HepG2 (cell line): ENCODE measurements around the gene RAB6B. TPM values are rescaled to one million over a fixed set of nuclear protein-coding genes. Genes with fewer than 3 reads are reported as not detected.

Source experiments
- ATAC-seq: fragments of 200-7000 bp; cut with Tn5 transposase; 3 replicates; pipeline ENCODE4 v1.9.1; 2020; ENCODE audit warnings: mild to moderate bottlenecking, moderate library complexity
- BruUV-seq: library from RNA; stranded (reverse); fragments of 400-500 nt; replicated peaks from 2 replicates; lab custom pipeline; 2021; lab: Mats Ljungman, UMichigan
- CTCF ChIA-PET: fragments of 300-600 bp; formaldehyde crosslinking; extraction: SDS; loops from one replicate; lab custom pipeline; 2021; ENCODE audit warnings: low total read pairs, inconsistent platforms, low intra/inter-chr PET ratio; lab: Yijun Ruan, JAX
- POLR2A ChIA-PET: fragments of 350-600 bp; sonication (Branson Sonifier 250); formaldehyde crosslinking; loops from one replicate; lab custom pipeline; 2020; ENCODE audit warnings: antibody characterized with exemption, inconsistent platforms; lab: Yijun Ruan, JAX
- DNase-seq: peaks from one replicate; pipeline ENCODE4 v3.0.0-alpha.2; 2015; ENCODE audit warnings: low spot score
- FAIRE-seq: peaks from 3 replicates; lab custom pipeline; 2011; peaks lifted over from hg19 to GRCh38; lab: Jason Lieb, UNC
- H2AFZ ChIP-seq: one replicate; pipeline ENCODE4 v1.6.1; 2011; ENCODE audit warnings: low read length, inconsistent platforms
- H3K27ac ChIP-seq: fragments of 300-600 bp; 3 replicates; pipeline ENCODE4 v1.8.0; 2011; ENCODE audit warnings: mixed run types, mild to moderate bottlenecking, mixed read lengths, low read length, inconsistent platforms; ENCODE audit not compliant: insufficient read depth; ENCODE audit errors: extremely low read length
- H3K27me3 ChIP-seq, 2 experiments: fragments of 200-600 bp in 1 of 2; 2 replicates in 1 of 2; 3 replicates in 1 of 2; pipeline versions ENCODE4 v1.6.0 to v1.8.0; 2011; ENCODE audit warnings: low read length in 2 of 2, mild to moderate bottlenecking in 2 of 2, moderate library complexity in 2 of 2, inconsistent platforms in 1 of 2; ENCODE audit not compliant: insufficient read depth in 2 of 2, control insufficient read depth in 1 of 2
- H3K36me3 ChIP-seq, 2 experiments: fragments of 200-600 bp in 1 of 2; replicated peaks in 1 of 2; 2 replicates in 1 of 2; 3 replicates in 1 of 2; pipeline versions ENCODE4 v1.5.1 to v1.8.0; 2011; ENCODE audit warnings: low read length in 2 of 2, inconsistent platforms in 1 of 2; ENCODE audit not compliant: insufficient read depth in 2 of 2, control insufficient read depth in 1 of 2
- H3K4me1 ChIP-seq: 2 replicates; pipeline ENCODE4 v1.5.1; 2012; ENCODE audit warnings: low read length, inconsistent platforms; ENCODE audit not compliant: insufficient read depth
- H3K4me2 ChIP-seq: 2 replicates; pipeline ENCODE4 v1.6.0; 2011; ENCODE audit warnings: low read depth, low read length, inconsistent platforms
- H3K4me3 ChIP-seq, 3 experiments: fragments of 200-600 bp in 1 of 3; sonication (generic), shearing (Covaris generic) in 1 of 3; replicated peaks in 1 of 3; 2 replicates each; pipeline ENCODE4 v1.5.1; 2011 to 2016; ENCODE audit warnings: low read length in 3 of 3, inconsistent platforms in 2 of 3, low read depth in 2 of 3, mild to moderate bottlenecking in 2 of 3, control low read depth in 1 of 3, mixed read lengths in 1 of 3; ENCODE audit not compliant: insufficient read depth in 1 of 3
- H3K79me2 ChIP-seq: one replicate; pipeline ENCODE4 v1.6.1; 2011; ENCODE audit warnings: low read length, inconsistent platforms; ENCODE audit not compliant: insufficient read depth
- H3K9ac ChIP-seq: 2 replicates; pipeline ENCODE4 v1.6.0; 2011; ENCODE audit warnings: mild to moderate bottlenecking, low read depth, low read length, inconsistent platforms; ENCODE audit not compliant: insufficient read depth
- H3K9me3 ChIP-seq: 2 replicates; pipeline ENCODE4 v1.5.1; 2012; ENCODE audit warnings: mild to moderate bottlenecking, low read length
- H4K20me1 ChIP-seq: 2 replicates; pipeline ENCODE4 v1.6.0; 2011; ENCODE audit warnings: inconsistent platforms, mild to moderate bottlenecking, low read length, moderate library complexity; ENCODE audit not compliant: insufficient read depth
- EHMT2 ChIP-seq: fragments of 200-600 bp; sonication (generic); IDR thresholded peaks from 2 replicates; pipeline ENCODE4 v1.7.0; 2017; ENCODE audit warnings: antibody characterized with exemption, low read depth, low read length, borderline replicate concordance
- MTERF4 ChIP-seq: sonication (generic); formaldehyde crosslinking; IDR thresholded peaks from 2 replicates; pipeline ENCODE4 v1.8.0; 2023; ENCODE audit warnings: mild to moderate bottlenecking, missing genetic modification reagents
- NR2F1 ChIP-seq, 2 experiments: fragments of 450-650 bp in 1 of 2; formaldehyde crosslinking in 1 of 2; IDR thresholded peaks; 2 replicates each; pipeline versions ENCODE4 v1.5.0 to v1.6.1; 2016 to 2020; ENCODE audit warnings: mild to moderate bottlenecking in 1 of 2, missing compliant biosample characterization in 1 of 2, missing genetic modification reagents in 1 of 2, moderate library complexity in 1 of 2
- SMAD9 ChIP-seq: sonication (generic); formaldehyde crosslinking; IDR thresholded peaks from 2 replicates; pipeline ENCODE4 v1.5.1; 2020; ENCODE audit warnings: mild to moderate bottlenecking, missing genetic modification reagents
- STAT6 ChIP-seq: sonication (generic); formaldehyde crosslinking; IDR thresholded peaks from 2 replicates; pipeline ENCODE4 v1.4.0; 2020; ENCODE audit warnings: missing genetic modification reagents, mild to moderate bottlenecking, borderline replicate concordance
- TAF1 ChIP-seq: sonication (generic); formaldehyde crosslinking; IDR thresholded peaks from 2 replicates; pipeline ENCODE4 v1.4.0; 2020; ENCODE audit warnings: missing genetic modification reagents
- WGBS: methylation state at CpG from one replicate; pipeline ENCODE4 v1.1.6; 2017; ENCODE audit warnings: low lambda C conversion rate; 5-methylcytosine and 5-hydroxymethylcytosine counted together
- in situ Hi-C: cut with HindIII; loops from 2 replicates; pipeline ENCODE4 v1.10.0; 2017; ENCODE audit warnings: low pct_unique_long_range_greater_than_20kb; ENCODE audit not compliant: extremely low pct_ligation_motif_present
- intact Hi-C: fragments of 100-400 bp; cut with micrococcal nuclease; formaldehyde crosslinking; loops from one replicate; pipeline ENCODE4 v1.10.0; 2022; ENCODE audit not compliant: unreplicated experiment
- polyA plus RNA-seq, 8 experiments: library from polyadenylated mRNA; depleted of rRNA in 3 of 8; stranded (reverse) in 7 of 8; unstranded in 1 of 8; fragments of >200 nt; fragmentation: Illumina TruSeq in 4 of 8; extraction: Trizol in 4 of 8; gene quantifications; 2 replicates each; pipeline versions ENCODE4 v1.2.1 to v1.2.3, GENCODE V29; 2011 to 2016; ENCODE audit warnings: low read depth in 4 of 8, missing spikeins in 1 of 8, mixed read lengths in 1 of 8; ENCODE audit not compliant: insufficient read depth in 1 of 8
- total RNA-seq, 5 experiments: library from RNA; depleted of rRNA; stranded (reverse); fragments of >200 nt; fragmentation: Illumina TruSeq; extraction: Trizol; gene quantifications; 2 replicates each; pipeline ENCODE4 v1.2.3, GENCODE V29; 2016; ENCODE audit warnings: low read depth in 1 of 5
- TF ChIP-seq, protein P1 (sequence below): sonication (generic); formaldehyde crosslinking; IDR thresholded peaks from 2 replicates; pipeline ENCODE4 v1.4.0; 2020; ENCODE audit warnings: missing genetic modification reagents

The RAB6B gene
- total and polyA plus RNA-seq, 2 of the 13 experiments (the other 11 are each of a cell fraction or from before 2014, with no cell fraction given): 0.16 TPM; not detected in 1

GRCh38 chr3:133860519-133860918 lies 35.2 kb downstream of the RAB6B start:
- no peaks in the 10 kb centered on the region for H4K20me1 ChIP-seq
- FAIRE-seq: no peak
- WGBS: 54% methylated on average over 4 of the region's 5 CpGs
- in situ Hi-C loops: no loop called here
- H3K4me3 ChIP-seq: no peak overlapping the region
- H3K4me1 ChIP-seq: no peaks in the 10 kb centered on the region
- no peak for TF ChIP-seq SMAD9 (CRISPR knock-in tag)
- TF ChIP-seq TAF1 (CRISPR knock-in tag): no peak
- TF ChIP-seq, protein P1, sequence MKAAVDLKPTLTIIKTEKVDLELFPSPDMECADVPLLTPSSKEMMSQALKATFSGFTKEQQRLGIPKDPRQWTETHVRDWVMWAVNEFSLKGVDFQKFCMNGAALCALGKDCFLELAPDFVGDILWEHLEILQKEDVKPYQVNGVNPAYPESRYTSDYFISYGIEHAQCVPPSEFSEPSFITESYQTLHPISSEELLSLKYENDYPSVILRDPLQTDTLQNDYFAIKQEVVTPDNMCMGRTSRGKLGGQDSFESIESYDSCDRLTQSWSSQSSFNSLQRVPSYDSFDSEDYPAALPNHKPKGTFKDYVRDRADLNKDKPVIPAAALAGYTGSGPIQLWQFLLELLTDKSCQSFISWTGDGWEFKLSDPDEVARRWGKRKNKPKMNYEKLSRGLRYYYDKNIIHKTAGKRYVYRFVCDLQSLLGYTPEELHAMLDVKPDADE (CRISPR knock-in tag): no peak
- TF ChIP-seq MTERF4 (CRISPR knock-in tag): no peak
- TF ChIP-seq STAT6 (CRISPR knock-in tag): no peak
- no peak for TF ChIP-seq NR2F1 (CRISPR knock-in tag; IDR thresholded peaks at IDR 0.05)
- no peak for TF ChIP-seq EHMT2
- TF ChIP-seq, all 625 proteins: peak for 0
- H3K79me2 ChIP-seq: no peaks in the 10 kb centered on the region
- no TSS peak for BruUV-seq
- no peak overlapping the region for H3K27ac ChIP-seq
- DNase-seq: no peak
- POLR2A ChIA-PET: no interaction called here
- intact Hi-C loops: loop anchor here (2.0 kb wide), 1 partner anchor 58 kb away; no protein-coding TSS in a partner anchor
- H3K36me3 ChIP-seq: no peaks in the 10 kb centered on the region
- CTCF ChIA-PET: no interaction called here
- peaks cover 3 to 63% of the 10 kb centered on the region in 2 experiments for H3K27me3 ChIP-seq
- H3K9ac ChIP-seq: no peak overlapping the region
- H2AFZ ChIP-seq: no peak overlapping the region
- H3K4me2 ChIP-seq: no peak overlapping the region
- H3K9me3 ChIP-seq: no peaks in the 10 kb centered on the region
- ATAC-seq: no peak
